GM23338 (cell line): ENCODE measurements around the gene ZNF484.
A peak's percentile ranks its signal among the peaks of the same experiment; 100 is the strongest.
"Not testable (repeated sequence)": the region's sequence is repeated elsewhere in the genome, so short reads cannot be mapped to it uniquely, and the experiment has no call there.

Experiments
- CREB1 ChIP-seq: fragments of 250-450 bp; sonication (Bioruptor Pico); IDR thresholded peaks from 2 replicates; pipeline ENCODE4 v1.5.0; 2020; ENCODE audit warnings: low read depth, mild to moderate bottlenecking, moderate library complexity
- CTCF ChIP-seq, 2 experiments: fragments of 200-600 bp in 1 of 2; sonication (generic) in 1 of 2; conservative IDR thresholded peaks; 2 replicates each; pipeline versions ENCODE4 v1.5.1 to v1.6.1; 2016 to 2017; ENCODE audit warnings: antibody characterized with exemption in 2 of 2, low read depth in 2 of 2, mild to moderate bottlenecking in 2 of 2, moderate library complexity in 1 of 2
- EZH2 ChIP-seq: fragments of 200-600 bp; sonication (generic); IDR thresholded peaks from one replicate; pipeline ENCODE4 v1.8.0; 2017; ENCODE audit warnings: antibody characterized with exemption, mild to moderate bottlenecking, low read depth; ENCODE audit not compliant: unreplicated experiment
- EZH2phosphoT487 ChIP-seq: fragments of 200-600 bp; sonication (generic); IDR thresholded peaks from one replicate; pipeline ENCODE4 v1.8.1; 2018; ENCODE audit warnings: antibody characterized with exemption; ENCODE audit not compliant: unreplicated experiment
- JUNB ChIP-seq: IDR thresholded peaks from one replicate; pipeline ENCODE4 v1.6.1; 2016; ENCODE audit warnings: antibody characterized with exemption; ENCODE audit not compliant: unreplicated experiment
- POLR2AphosphoS5 ChIP-seq: IDR thresholded peaks from 2 replicates; pipeline ENCODE4 v1.6.1; 2016; ENCODE audit warnings: antibody characterized with exemption, low read depth
- REST ChIP-seq: IDR thresholded peaks from one replicate; pipeline ENCODE4 v1.6.1; 2018; ENCODE audit warnings: antibody characterized with exemption; ENCODE audit not compliant: unreplicated experiment
- ZNF331 ChIP-seq: fragments of 250-450 bp; sonication (Bioruptor Pico); IDR thresholded peaks from 2 replicates; pipeline ENCODE4 v1.5.0; 2020; ENCODE audit warnings: low read depth, mild to moderate bottlenecking, moderate library complexity

GRCh38 chr9:92809629-92810326 is 68.1 kb downstream of the ZNF484 start:
- peak; percentile 49 for TF ChIP-seq EZH2
- not testable (repeated sequence) for TF ChIP-seq POLR2AphosphoS5; CTCF (conservative IDR thresholded peaks at IDR 0.05; ENCODE audit: low read depth in 2 of 2); CREB1 (CRISPR knock-in tag); ZNF331 (CRISPR knock-in tag); REST; EZH2phosphoT487; JUNB
